Measurements from ENCODE around the gene ITIH4.

The ITIH4 gene

DNA sequence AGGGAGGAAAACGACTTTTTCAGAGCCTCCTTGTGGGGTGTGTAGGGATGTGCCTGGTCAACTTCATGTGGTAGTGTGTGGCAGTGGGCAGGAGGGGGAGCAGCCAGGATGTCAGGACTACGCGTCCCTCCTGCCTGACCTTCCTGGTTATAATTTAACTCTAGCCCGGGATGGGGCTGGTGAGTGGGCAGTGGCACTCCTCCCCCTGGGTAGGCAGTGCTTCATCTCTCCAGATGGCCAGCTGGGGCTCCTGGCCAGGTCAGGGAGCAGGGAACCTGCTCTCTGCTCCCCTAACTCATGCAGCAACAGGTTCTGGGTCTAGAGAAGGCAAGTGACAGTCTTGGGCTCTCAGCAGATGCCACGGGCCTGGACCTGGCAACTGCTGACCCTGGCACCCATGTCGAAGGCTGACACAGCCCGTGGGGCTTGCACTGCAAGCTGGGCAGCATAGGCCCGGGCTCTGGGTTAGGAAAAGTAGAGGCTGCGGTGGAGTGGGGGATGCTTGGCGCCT is 2.6 kb downstream of the ITIH4 start:
- TF ChIP-seq CTCF (IDR thresholded peaks at IDR 0.05; ENCODE audit: low read length, missing control alignments): no peak
- no peak overlapping the region for H3K4me3 ChIP-seq (replicated peaks; ENCODE audit: low read depth, low read length)
- no peak for DNase-seq (ENCODE audit: low read depth)

DNA sequence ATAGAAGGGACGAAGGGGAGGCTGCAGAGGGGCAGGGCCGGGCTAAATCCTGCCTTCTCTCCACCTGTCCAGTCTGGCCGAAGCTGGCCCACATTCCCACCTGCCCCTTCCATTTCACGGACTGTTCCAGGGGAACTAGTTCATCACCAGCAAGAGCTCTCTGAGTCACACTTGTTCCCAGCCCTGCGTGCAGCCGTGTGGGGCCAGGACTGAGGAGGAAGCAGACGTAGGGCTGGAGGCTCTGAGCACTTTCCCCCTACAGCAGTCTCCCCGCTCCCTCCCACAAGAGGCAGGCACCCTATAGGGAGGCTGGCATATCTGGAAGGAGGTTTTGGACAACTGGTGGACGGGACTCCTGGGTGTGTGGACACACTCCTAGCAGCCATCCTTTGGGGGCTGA is 3.0 kb downstream of the ITIH4 start:
- peak; percentile 24 for DNase-seq (ENCODE audit: low read depth)
- no peak for TF ChIP-seq CTCF (IDR thresholded peaks at IDR 0.05; ENCODE audit: low read length, missing control alignments)
- H3K4me3 ChIP-seq (replicated peaks; ENCODE audit: low read depth, low read length): no peak overlapping the region

DNA sequence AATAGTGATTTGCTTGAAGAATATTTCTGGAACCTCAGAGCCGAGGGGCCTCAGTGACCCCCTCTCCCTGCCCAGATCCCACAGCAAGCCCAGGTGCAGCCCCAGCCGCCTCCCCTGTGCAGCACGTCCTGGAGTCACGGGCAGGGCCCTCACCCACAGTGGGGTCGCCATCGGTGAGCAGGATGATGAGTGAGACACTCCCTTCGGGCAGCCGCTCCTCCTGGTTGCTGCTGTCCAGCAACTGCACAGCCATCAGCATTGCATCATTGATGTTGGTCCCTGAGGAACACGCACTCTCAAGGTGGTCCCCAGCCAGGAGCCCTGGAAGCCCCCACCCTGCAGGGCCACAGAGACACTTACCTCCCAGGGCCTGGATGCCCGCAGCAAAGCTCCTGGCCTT is 6.4 kb downstream of the ITIH4 start:
- no peak overlapping the region for H3K4me3 ChIP-seq (replicated peaks; ENCODE audit: low read depth, low read length)
- TF ChIP-seq CTCF (IDR thresholded peaks at IDR 0.05; ENCODE audit: low read length, missing control alignments): no peak
- no peak for DNase-seq (ENCODE audit: low read depth)

GRCh38 chr3:52822363-52822762 is 8.1 kb downstream of the ITIH4 start:
- H3K4me3 ChIP-seq (replicated peaks; ENCODE audit: low read depth, low read length): no peak overlapping the region
- DNase-seq (ENCODE audit: low read depth): no peak
- no peak for TF ChIP-seq CTCF (IDR thresholded peaks at IDR 0.05; ENCODE audit: low read length, missing control alignments)

DNA sequence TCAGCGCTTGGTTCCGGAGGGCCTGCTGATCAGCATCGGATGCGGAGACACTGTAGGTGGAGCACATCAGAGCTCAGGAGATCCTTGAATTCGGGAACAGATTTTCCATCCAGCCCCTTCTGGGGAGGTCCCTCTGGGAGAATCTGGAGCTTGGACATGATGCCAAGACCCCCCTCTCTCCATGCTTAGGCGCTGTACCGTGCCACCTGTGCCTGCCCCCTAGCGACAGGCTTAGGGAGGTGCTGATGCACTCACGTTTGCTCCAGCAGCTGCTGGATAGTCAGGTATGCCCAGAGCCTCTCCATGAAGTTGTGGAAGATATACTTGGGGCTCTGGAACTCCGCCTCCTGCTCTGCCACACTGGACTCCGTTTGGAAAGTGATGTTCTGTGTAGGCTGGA is 9.7 kb downstream of the ITIH4 start:
- peak; percentile 71 for TF ChIP-seq CTCF (IDR thresholded peaks at IDR 0.05; ENCODE audit: low read length, missing control alignments)
- peak; percentile 22 for DNase-seq (ENCODE audit: low read depth)
- H3K4me3 ChIP-seq (replicated peaks; ENCODE audit: low read depth, low read length): no peak overlapping the region

DNA sequence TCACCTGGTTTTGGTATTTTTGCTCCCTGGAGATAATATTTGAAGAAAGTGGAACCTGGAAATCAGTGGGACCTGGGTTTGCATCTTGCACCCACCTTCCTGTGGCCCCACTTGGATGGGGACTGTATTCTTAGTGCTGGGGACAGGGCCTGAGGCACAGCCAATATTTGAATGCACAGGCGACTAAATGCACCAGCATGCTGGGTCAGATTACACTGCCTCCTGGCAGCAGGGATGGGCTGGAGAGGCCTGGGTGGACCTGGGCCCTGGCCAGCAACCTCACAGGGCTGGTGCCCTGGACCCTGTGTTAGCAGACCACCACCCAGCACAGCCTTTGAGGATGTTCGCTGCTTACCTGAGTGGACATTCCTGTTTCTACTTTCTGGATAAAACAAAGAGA is 10.5 kb downstream of the ITIH4 start:
- no peak overlapping the region for H3K4me3 ChIP-seq (replicated peaks; ENCODE audit: low read depth, low read length)
- DNase-seq (ENCODE audit: low read depth): no peak
- no peak for TF ChIP-seq CTCF (IDR thresholded peaks at IDR 0.05; ENCODE audit: low read length, missing control alignments)

- no peak for DNase-seq (ENCODE audit: low read depth)
- no peak overlapping the region for H3K4me3 ChIP-seq (replicated peaks; ENCODE audit: low read depth, low read length)
- TF ChIP-seq CTCF (IDR thresholded peaks at IDR 0.05; ENCODE audit: low read length, missing control alignments): no peak
Observed at GRCh38 chr3:52817860-52818259, 12.6 kb downstream of the ITIH4 start.

Measured in fibroblast of pulmonary artery (primary cell).